ENCODE data around the gene GJD3. TPM values are rescaled to one million over a fixed set of nuclear protein-coding genes. Genes with fewer than 3 reads are reported as not detected.

Gene GJD3
- total RNA-seq, 3 donors from 2014 or later (not counting 1 experiment from before 2014, with no cell fraction given) = not detected

DNA sequence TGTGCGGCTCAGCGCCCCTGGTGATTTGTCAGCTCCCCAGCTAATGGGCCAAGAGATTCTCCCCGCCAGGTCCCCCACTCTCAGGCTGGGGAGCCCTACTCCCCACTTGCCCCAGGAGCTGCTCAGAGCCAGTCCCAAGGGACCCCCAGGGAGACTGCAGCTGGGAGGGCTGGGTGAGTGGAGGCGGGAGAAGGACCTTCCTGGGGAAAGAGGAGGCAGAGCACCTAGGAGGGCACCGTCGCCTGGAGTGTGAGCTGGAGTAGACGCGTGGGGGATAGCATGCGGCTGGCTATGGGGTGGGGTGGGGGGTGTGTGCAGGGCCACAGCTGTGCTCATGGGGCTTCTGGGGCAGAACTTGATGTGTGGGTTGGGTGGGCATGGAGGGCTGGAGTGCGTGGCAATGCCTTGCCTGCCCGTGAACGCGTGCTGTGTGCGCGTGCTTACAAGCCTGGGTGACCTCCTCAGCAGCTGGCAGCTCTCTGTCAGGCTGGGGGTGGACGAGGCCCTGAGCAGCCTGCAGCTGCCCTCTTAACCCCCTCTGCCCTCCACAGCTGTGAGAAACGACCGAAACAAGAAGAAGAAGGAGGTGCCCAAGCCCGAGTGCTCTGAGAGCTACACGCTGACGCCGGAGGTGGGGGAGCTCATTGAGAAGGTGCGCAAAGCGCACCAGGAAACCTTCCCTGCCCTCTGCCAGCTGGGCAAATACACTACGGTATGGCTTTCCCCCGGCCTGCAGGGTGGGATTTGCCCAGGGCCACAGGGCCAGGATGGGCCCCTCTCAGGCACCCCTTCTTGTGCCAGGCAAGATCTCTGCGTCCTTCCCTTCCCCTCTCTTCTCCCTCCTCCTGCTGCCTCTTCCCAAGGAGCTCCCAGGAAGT lies 12.9 kb downstream of the GJD3 start:
- Histone ChIP-seq H3K4me3 (ENCODE audit: low read length) (no peak overlapping the region), H3K4me1 (ENCODE audit: control insufficient read depth, insufficient read depth, low read length) (peaks cover 66% of the 10 kb centered on the region), H3K27ac (ENCODE audit: low read length) (no peak overlapping the region), H3K36me3 (ENCODE audit: control insufficient read depth, insufficient read depth, low read length) (peaks cover 71% of the 10 kb centered on the region), H3K27me3 (ENCODE audit: control insufficient read depth, insufficient read depth, low read length) (no peaks in the 10 kb centered on the region), H3K9me3 (ENCODE audit: control insufficient read depth, insufficient read depth, low read length) (no peaks in the 10 kb centered on the region)
- Mint-ChIP-seq H3K27ac (peak overlapping the region in 1 of 2 donors; percentile 85), H3K36me3 (no peaks in the 10 kb centered on the region), H3K27me3 (ENCODE audit: low read depth in 2 of 2) (no peaks in the 10 kb centered on the region), H3K9me3 (no peaks in the 10 kb centered on the region), H3K4me3 (peak overlapping the region; percentile 25), H3K4me1 (peaks cover 32 to 62% of the 10 kb centered on the region in 2 donors)
- intact Hi-C loops (cut with micrococcal nuclease) = no loop called here
- WGBS (ENCODE audit: insufficient coverage) = 83% methylated on average over 26 of the region's 27 CpGs
- DNase-seq (no peak), ATAC-seq (no peak)
- TF ChIP-seq, protein P1, sequence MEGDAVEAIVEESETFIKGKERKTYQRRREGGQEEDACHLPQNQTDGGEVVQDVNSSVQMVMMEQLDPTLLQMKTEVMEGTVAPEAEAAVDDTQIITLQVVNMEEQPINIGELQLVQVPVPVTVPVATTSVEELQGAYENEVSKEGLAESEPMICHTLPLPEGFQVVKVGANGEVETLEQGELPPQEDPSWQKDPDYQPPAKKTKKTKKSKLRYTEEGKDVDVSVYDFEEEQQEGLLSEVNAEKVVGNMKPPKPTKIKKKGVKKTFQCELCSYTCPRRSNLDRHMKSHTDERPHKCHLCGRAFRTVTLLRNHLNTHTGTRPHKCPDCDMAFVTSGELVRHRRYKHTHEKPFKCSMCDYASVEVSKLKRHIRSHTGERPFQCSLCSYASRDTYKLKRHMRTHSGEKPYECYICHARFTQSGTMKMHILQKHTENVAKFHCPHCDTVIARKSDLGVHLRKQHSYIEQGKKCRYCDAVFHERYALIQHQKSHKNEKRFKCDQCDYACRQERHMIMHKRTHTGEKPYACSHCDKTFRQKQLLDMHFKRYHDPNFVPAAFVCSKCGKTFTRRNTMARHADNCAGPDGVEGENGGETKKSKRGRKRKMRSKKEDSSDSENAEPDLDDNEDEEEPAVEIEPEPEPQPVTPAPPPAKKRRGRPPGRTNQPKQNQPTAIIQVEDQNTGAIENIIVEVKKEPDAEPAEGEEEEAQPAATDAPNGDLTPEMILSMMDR (IDR thresholded peaks at IDR 0.05) = no peak

DNA sequence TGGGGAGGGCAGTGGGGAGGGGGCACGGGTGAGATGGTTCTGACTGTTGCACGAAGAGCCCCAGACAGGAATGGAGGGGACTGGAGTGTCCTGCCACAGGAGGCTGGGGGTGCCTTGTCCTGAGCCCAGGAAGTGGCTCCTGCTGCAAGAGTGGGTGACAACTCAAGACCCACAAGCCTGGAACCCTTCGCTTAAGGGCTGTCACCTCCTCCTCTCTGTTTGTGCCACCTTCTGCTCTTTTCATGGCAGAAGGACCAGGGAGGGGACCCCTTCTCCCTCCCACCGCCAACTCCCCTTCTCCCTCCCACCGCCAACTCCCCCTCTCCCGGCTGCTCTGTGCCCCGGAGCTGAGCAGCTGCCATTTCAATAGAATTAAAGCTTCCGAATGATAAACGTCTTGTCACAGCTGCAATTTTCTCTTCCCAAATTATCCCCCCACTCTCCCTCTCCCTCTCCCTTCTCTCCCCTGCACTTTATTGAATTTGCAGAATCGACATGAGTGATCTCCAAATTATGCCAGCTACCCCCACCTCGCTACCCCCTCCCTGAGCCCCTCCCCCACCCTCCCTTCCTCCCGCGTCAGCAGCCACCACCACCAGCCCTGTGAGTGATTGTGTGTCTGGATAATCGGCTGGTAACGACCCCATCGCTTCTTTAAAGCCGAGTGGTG lies 13.7 kb downstream of the GJD3 start:
- Histone ChIP-seq H3K4me1 (ENCODE audit: control insufficient read depth, insufficient read depth, low read length) (peaks cover 74% of the 10 kb centered on the region), H3K9me3 (ENCODE audit: control insufficient read depth, insufficient read depth, low read length) (no peaks in the 10 kb centered on the region), H3K27ac (ENCODE audit: low read length) (no peak overlapping the region), H3K4me3 (ENCODE audit: low read length) (no peak overlapping the region), H3K36me3 (ENCODE audit: control insufficient read depth, insufficient read depth, low read length) (peaks cover 65% of the 10 kb centered on the region), H3K27me3 (ENCODE audit: control insufficient read depth, insufficient read depth, low read length) (no peaks in the 10 kb centered on the region)
- intact Hi-C loops (cut with micrococcal nuclease) = no loop called here
- DNase-seq = no peak
- Mint-ChIP-seq H3K4me3 (no peak overlapping the region), H3K36me3 (no peaks in the 10 kb centered on the region), H3K27ac (peak overlapping the region in 1 of 2 donors; percentile 97), H3K27me3 (ENCODE audit: low read depth in 2 of 2) (no peaks in the 10 kb centered on the region), H3K4me1 (peaks cover 38 to 70% of the 10 kb centered on the region in 2 donors), H3K9me3 (no peaks in the 10 kb centered on the region)
- WGBS (ENCODE audit: insufficient coverage) = 86% methylated on average over 14 of the region's 17 CpGs
- TF ChIP-seq, protein P1 (IDR thresholded peaks at IDR 0.05) = no peak
- no peak for ATAC-seq

DNA sequence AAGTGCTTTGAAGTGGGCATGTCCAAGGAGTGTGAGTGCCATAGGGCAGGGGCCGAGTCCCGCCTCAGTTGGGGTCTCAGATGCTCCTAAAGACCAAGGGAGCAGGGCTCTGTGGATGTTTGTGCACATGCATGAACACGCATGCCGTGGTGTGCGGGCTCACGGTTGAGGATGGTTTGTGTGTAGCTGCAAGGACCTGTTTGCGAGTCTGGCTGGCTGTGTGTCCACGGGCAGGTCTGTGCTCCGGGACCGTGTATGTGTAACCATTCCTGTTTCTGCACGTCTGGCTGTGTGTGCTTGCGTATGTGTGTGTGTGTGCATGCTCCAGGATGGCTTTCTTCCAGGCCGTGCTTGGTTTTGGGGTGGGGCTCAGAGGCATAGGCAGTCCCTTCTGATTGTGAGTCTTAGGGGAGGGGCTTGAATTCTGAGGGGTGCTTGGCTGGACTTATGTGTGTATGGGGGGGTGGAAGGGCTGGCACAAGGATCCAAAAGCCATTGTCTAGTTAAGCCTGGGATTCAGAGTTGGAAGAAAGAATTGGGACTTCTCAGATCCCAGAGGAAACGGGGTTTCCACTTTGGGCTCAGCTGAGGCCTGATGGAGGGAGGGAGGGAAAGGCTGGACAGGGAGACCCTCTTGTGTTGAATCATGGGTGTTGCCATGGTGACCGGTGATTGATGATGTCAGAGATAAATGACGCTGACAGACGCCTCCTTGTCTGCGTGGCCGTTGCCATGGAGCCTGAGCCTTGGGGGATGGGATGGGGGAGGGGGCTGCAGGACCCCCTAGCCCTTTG lies 14.4 kb downstream of the GJD3 start:
- Histone ChIP-seq H3K4me1 (ENCODE audit: control insufficient read depth, insufficient read depth, low read length) (peaks cover 78% of the 10 kb centered on the region), H3K4me3 (ENCODE audit: low read length) (no peak overlapping the region), H3K36me3 (ENCODE audit: control insufficient read depth, insufficient read depth, low read length) (peaks cover 57% of the 10 kb centered on the region), H3K27ac (ENCODE audit: low read length) (no peak overlapping the region), H3K27me3 (ENCODE audit: control insufficient read depth, insufficient read depth, low read length) (no peaks in the 10 kb centered on the region), H3K9me3 (ENCODE audit: control insufficient read depth, insufficient read depth, low read length) (no peaks in the 10 kb centered on the region)
- H3K4me1 Mint-ChIP-seq = peaks cover 42 to 77% of the 10 kb centered on the region in 2 donors
- H3K9me3 Mint-ChIP-seq = no peaks in the 10 kb centered on the region
- no peaks in the 10 kb centered on the region for H3K27me3 Mint-ChIP-seq (ENCODE audit: low read depth in 2 of 2)
- TF ChIP-seq, protein P1 (IDR thresholded peaks at IDR 0.05) = no peak
- no peak overlapping the region for H3K4me3 Mint-ChIP-seq
- 91% methylated on average over 19 of the region's 19 CpGs for WGBS (ENCODE audit: insufficient coverage)
- DNase-seq (peak; percentile 15 to 29), ATAC-seq (no peak)
- H3K27ac Mint-ChIP-seq = peak overlapping the region in 1 of 2 donors; percentile 97
- intact Hi-C loops (cut with micrococcal nuclease) = no loop called here
- no peaks in the 10 kb centered on the region for H3K36me3 Mint-ChIP-seq

All from natural killer cell (primary cell).